ENCODE results near the gene GAS7. TPM values are rescaled to one million over a fixed set of nuclear protein-coding genes. Genes with fewer than 3 reads are reported as not detected.

GAS7 gene
- total RNA-seq (1 to 10 TPM; 1.1 to 5.2 TPM), total RNA-seq (1.5 to 7.0 reads per million in 2 donors)

DNA sequence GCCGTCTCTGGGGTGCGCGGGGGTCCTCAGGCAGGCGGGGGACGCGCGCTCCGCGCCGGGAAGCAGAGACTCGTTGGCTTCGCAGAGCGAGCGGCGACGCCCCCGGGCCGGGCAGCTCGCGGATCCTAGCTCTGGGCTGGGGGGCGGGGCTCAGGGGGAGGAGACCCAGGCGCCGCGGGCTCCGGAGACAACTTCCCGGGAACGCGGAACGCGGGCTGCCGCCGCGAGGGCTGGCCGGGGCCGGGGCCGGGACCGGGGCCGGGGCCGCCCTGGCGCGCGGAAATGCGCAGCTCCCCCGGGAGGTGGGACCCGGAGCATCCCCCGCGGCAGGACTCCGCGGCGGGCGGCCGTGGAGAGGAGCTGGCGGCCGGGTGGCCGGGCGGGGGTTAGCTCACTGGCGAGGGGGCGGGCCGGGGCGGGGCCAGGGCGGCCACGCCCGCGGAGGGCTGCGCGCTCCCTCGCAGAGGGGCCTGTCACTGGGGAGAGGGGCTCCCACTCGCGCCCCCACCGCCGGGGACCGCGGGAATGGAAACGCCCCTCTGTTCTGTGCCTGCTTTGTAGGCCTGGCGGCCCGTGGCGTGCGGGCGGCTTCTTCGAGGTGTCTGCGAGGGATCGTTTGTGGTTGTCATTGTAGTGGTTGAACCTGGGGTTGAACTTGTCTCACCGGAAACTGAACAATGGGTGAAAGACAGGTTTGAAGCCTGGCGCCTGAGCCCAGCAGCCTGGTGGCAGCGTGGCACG is at the start of gene GAS7:
Gene GAS7 (minus strand): TSS at position 98 of the 741 bp plus-strand sequence.
- ATAC-seq = peak; percentile 27
- no peak for DNase-seq
- peaks cover 23% of the 10 kb centered on the region for H3K27me3 Mint-ChIP-seq
- peaks cover 2% of the 10 kb centered on the region for H3K4me1 Mint-ChIP-seq
- peaks cover 2% of the 10 kb centered on the region for H3K36me3 Mint-ChIP-seq (ENCODE audit: low read depth)
- H3K27ac Mint-ChIP-seq = no peak within 1 kb of the TSS
- H3K4me3 Mint-ChIP-seq = peak within 1 kb of the TSS; percentile 60
- no peaks in the 10 kb centered on the region for H3K9me3 ChIP-seq (ENCODE audit: control insufficient read depth, low read length, poor library complexity, severe bottlenecking)

DNA sequence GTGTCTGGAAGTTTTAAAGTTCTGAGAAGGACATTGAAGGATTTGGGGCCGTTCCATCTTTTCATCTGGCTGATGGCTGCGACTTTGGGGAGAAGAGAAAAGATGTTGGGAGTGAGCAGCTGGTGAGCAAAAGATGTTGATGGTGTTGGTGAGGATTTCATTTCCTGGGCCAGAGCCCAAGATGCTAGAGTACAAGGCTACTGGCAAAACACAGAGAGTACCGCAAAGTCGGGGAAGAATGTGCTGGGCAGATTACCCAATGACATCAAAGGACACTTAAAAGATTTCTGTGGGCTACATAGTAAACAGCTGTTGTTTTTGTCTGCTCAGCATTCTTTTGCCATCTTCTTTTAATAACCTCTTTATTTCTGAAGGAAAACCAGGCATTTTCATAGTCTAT is 49.4 kb upstream of the GAS7 start:
- H3K9me3 ChIP-seq (ENCODE audit: control insufficient read depth, low read length, poor library complexity, severe bottlenecking) = no peaks in the 10 kb centered on the region
- Mint-ChIP-seq H3K4me1 (peaks cover 4% of the 10 kb centered on the region), H3K27ac (no peak overlapping the region), H3K4me3 (no peak overlapping the region), H3K27me3 (peaks cover 10% of the 10 kb centered on the region), H3K36me3 (ENCODE audit: low read depth) (no peaks in the 10 kb centered on the region)
- DNase-seq (no peak), ATAC-seq (no peak)

DNA sequence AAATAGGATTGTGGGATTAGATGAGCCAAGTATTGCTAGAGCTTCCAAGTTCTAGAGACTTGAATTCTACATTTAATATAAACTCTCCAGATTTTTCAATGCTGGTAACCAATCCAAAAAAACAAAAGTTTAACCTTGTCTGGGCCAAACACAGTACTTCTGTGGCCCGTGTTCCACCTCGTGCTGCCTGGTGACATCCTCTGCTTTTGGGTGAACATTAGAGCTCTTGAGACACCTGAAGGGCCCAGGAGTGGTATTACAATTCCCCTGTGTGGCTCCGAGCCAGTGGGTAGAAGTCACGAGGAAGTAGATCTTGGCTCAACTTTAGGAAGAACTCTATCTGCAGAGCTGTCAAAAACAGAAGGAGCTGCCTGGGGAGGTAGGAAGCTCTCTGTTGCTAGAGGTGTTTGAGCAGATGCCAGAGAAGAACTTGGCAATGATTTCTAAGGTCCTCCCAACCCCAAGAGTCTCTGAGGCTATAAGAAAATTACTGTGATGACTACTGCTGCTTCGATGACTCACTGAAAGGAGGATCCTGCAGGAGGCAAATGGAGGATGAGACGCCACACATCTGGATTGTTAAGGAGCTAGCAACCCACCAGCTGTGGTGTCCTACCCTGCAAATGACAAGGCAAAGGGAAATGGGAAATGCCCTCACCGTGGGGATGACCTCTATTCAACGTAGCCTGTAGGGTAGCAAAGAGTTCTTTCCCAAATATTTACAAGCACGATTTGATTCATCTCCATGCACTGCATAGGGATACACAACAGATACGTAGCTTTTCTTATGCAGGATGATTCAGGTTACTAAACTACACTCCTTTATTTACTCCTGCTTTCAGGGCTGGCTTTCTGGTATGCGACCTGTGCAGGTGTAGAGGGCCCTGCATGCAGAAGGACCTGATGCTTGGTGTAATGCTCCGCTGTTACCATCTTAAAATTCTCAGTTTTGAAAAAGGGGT is 45.8 kb upstream of the GAS7 start:
- H3K27ac Mint-ChIP-seq = no peak overlapping the region
- peaks cover 4% of the 10 kb centered on the region for H3K27me3 Mint-ChIP-seq
- no peak for DNase-seq
- no peak for ATAC-seq
- H3K9me3 ChIP-seq (ENCODE audit: control insufficient read depth, low read length, poor library complexity, severe bottlenecking) = no peaks in the 10 kb centered on the region
- H3K4me1 Mint-ChIP-seq = no peaks in the 10 kb centered on the region
- no peaks in the 10 kb centered on the region for H3K36me3 Mint-ChIP-seq (ENCODE audit: low read depth)
- H3K4me3 Mint-ChIP-seq = no peak overlapping the region

DNA sequence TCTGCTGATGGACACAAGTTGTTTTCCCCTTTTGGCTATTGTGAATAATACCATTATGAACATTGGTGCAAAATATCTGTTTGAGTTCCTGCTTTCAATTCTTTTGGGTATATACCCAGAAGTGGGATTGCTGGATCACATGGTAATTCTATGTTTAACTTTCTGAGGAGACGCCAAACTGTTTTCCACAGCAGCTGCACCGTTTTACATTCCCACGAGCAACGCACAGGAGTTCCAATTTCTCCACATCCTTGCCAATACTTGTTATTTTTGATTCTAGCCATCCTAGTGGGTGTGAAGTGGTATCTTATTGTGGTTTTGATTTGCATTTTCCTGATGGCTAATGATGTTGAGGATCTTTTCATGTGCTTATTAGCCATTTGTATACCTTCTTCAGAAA is 43.4 kb upstream of the GAS7 start:
- Mint-ChIP-seq H3K36me3 (ENCODE audit: low read depth) (no peaks in the 10 kb centered on the region), H3K4me3 (no peak overlapping the region), H3K27ac (no peak overlapping the region), H3K27me3 (no peaks in the 10 kb centered on the region), H3K4me1 (no peaks in the 10 kb centered on the region)
- no peaks in the 10 kb centered on the region for H3K9me3 ChIP-seq (ENCODE audit: control insufficient read depth, low read length, poor library complexity, severe bottlenecking)
- ATAC-seq = no peak
- no peak for DNase-seq

DNA sequence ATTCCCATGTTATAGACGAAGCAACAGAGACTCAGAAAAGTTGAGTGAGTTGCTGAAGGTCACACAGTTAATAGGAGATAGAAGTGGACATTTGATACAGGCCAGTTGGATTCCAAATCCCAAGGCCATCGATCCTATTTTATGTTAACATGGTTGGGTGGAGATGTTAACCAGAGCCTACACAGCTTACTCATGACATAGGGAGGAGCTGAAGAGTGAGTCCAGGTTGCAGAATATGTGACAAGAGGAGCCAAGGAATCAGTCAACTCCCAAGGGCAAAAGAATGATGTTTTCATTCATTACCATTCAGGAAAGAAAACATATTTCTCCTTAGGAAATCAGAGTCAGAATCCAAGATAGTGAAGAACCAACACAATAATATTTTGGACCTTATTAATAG is 40.3 kb upstream of the GAS7 start:
- Mint-ChIP-seq H3K27me3 (no peaks in the 10 kb centered on the region), H3K4me1 (no peaks in the 10 kb centered on the region), H3K4me3 (no peak overlapping the region), H3K27ac (no peak overlapping the region), H3K36me3 (ENCODE audit: low read depth) (no peaks in the 10 kb centered on the region)
- DNase-seq (no peak), ATAC-seq (no peak)
- H3K9me3 ChIP-seq (ENCODE audit: control insufficient read depth, low read length, poor library complexity, severe bottlenecking) = no peaks in the 10 kb centered on the region

DNA sequence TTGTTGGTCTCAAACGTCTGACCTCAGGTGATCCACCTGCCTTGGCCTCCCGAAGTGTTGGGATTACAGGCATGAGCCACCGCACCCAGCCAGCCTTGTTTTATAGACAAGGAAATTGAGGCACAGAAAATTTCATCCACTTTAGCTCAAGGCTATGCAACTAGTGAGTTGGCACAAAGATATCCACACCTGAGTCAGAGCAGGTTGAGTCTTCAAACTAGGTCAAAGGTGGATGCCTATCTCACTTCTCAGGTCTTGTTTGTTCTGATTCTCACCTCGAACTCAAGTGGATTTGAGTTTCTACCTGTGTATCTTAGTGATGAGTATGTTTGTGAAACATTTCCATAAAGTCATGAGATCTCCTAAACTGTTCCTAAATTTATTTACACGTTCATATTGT is 35.6 kb upstream of the GAS7 start:
- ATAC-seq = no peak
- no peak overlapping the region for H3K27ac Mint-ChIP-seq
- no peaks in the 10 kb centered on the region for H3K4me1 Mint-ChIP-seq
- H3K9me3 ChIP-seq (ENCODE audit: control insufficient read depth, low read length, poor library complexity, severe bottlenecking) = no peaks in the 10 kb centered on the region
- H3K4me3 Mint-ChIP-seq = no peak overlapping the region
- no peaks in the 10 kb centered on the region for H3K36me3 Mint-ChIP-seq (ENCODE audit: low read depth)
- H3K27me3 Mint-ChIP-seq = no peaks in the 10 kb centered on the region
- DNase-seq = no peak

DNA sequence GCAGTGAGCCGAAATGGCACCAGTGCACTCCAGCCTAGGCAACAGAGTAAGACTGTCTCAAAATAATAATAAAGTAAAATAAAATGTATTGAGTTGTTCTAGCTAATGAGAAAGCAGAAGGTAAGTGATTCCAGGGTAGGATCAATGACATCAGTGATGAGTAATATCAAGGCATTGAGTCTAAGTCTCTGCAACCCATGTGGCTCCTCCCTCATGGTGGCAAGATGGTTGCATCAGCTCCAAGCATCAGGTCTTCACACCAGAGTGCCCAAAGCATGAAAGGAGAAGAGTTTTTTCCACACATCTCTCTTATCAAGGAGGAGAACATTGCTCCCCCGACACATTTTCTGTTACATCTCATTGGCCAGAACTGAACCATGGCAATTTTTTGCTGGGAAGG is 34.8 kb upstream of the GAS7 start:
- no peaks in the 10 kb centered on the region for H3K9me3 ChIP-seq (ENCODE audit: control insufficient read depth, low read length, poor library complexity, severe bottlenecking)
- Mint-ChIP-seq H3K27ac (no peak overlapping the region), H3K27me3 (no peaks in the 10 kb centered on the region), H3K36me3 (ENCODE audit: low read depth) (no peaks in the 10 kb centered on the region), H3K4me3 (no peak overlapping the region), H3K4me1 (no peaks in the 10 kb centered on the region)
- no peak for ATAC-seq
- no peak for DNase-seq

DNA sequence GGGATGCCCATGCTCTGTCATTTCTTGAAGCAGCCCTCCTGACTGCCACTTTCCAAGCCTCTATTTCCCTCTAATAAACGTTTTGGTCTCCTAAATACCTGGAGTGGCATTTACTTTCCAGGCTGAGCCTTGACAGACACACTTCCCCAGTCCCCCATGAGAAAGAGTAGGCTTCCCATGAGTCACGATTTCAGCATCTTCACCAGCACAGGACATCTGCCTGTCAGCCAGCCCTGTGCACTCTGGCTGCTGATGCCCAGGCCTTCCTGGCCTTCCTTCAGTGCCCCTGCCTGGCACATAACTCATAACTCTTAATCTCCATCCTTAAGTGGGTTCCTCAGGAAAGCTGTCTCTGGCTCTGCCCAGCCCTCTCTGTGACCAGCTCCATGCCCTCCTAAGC is 30.8 kb upstream of the GAS7 start:
- Mint-ChIP-seq H3K4me3 (no peak overlapping the region), H3K27ac (no peak overlapping the region), H3K36me3 (ENCODE audit: low read depth) (no peaks in the 10 kb centered on the region), H3K27me3 (no peaks in the 10 kb centered on the region), H3K4me1 (no peaks in the 10 kb centered on the region)
- DNase-seq (no peak), ATAC-seq (no peak)
- no peaks in the 10 kb centered on the region for H3K9me3 ChIP-seq (ENCODE audit: control insufficient read depth, low read length, poor library complexity, severe bottlenecking)

DNA sequence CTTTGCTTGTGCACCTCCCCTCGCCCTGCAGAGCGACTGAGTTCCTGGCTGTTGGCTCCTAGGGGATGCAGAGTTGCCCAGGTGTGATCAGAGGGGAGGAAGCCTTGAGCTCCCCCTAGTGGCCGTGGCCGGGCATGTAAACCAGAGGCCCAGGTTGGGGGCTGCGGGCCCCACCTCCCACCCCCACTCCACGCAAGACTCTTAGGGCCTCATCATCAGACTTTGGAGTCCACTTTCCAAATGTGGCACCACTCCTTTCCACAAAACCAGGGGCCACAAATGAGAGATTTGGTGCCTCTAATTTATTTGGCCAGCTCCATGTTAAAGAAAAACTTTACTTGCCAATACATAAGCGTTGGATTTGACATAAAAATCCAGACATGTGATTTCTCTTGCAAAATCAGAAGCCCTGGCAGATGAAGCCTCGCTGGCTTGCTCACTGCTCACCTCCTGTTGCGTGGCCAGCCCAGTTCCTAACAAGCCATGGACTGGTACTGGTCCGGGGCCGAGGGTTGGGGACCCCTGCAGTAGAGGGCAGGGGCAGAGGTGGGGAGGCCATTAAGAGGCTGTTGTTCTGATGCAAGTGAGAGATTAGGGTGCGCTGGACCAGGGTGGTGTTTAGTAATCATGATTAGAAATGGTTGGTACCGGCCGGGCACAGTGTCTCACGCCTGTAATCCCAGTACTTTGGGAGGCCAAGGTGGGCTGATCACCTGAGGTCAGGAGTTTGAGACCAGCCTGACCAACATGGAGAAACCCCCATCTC is 28.7 kb upstream of the GAS7 start:
- Mint-ChIP-seq H3K27ac (no peak overlapping the region), H3K4me3 (no peak overlapping the region), H3K4me1 (no peaks in the 10 kb centered on the region), H3K36me3 (ENCODE audit: low read depth) (no peaks in the 10 kb centered on the region), H3K27me3 (no peaks in the 10 kb centered on the region)
- H3K9me3 ChIP-seq (ENCODE audit: control insufficient read depth, low read length, poor library complexity, severe bottlenecking) = no peaks in the 10 kb centered on the region
- ATAC-seq (no peak), DNase-seq (peak in 1 of 3 donors; percentile 14)

DNA sequence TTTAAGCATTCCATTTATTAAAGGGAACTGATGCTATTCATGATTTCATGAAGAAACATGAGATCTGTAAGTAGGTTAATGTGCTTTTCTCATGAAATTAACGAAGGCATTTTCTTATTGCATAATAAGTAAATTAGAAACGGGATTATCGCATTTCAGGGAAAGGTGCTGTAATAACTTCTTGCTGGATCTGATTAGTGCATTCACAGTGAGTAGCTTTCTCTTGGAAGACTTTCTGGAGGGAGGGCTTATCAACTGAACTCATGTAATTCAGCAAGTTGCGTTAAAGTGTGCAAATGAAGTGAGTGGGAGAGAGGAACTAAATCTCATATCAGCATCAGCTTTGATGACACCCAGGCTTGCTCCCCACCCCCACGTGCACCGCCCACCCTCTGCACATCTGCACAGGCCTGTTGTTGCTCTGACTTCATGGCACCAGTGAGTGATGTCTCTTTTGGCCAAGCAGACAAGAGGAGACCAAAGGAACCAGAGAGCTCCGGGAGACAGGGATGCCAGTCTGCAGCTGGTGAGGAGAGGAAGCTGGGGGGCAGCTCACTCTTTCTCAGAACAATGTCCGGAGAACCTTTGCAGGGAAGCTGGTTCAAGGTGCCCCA is 26.3 kb upstream of the GAS7 start:
- DNase-seq (no peak), ATAC-seq (no peak)
- Mint-ChIP-seq H3K4me1 (no peaks in the 10 kb centered on the region), H3K27ac (no peak overlapping the region), H3K36me3 (ENCODE audit: low read depth) (no peaks in the 10 kb centered on the region), H3K27me3 (no peaks in the 10 kb centered on the region), H3K4me3 (no peak overlapping the region)
- no peaks in the 10 kb centered on the region for H3K9me3 ChIP-seq (ENCODE audit: control insufficient read depth, low read length, poor library complexity, severe bottlenecking)

DNA sequence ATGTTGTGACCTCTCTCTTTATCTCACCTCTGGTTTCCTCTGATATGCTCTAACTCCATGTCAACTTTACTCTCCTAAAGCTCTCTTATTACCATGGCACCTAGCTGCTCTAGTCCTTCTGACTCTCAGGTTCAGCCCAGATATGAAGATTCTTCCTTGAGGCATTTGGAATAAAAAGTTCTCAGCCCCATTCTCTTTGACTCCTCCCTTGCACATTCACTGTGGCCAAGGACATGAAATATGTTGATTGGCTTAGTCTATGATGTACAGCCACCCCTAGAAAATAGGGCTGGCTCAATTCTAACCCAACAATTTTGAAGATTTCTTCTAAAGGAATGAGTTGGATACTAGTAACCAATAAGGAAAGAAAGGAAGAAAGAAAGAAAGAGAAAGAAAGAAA is 20.8 kb upstream of the GAS7 start:
- ATAC-seq (no peak), DNase-seq (no peak)
- no peak overlapping the region for H3K4me3 Mint-ChIP-seq
- H3K27me3 Mint-ChIP-seq = no peaks in the 10 kb centered on the region
- H3K36me3 Mint-ChIP-seq (ENCODE audit: low read depth) = no peaks in the 10 kb centered on the region
- H3K27ac Mint-ChIP-seq = no peak overlapping the region
- H3K4me1 Mint-ChIP-seq = no peaks in the 10 kb centered on the region
- H3K9me3 ChIP-seq (ENCODE audit: control insufficient read depth, low read length, poor library complexity, severe bottlenecking) = no peaks in the 10 kb centered on the region

DNA sequence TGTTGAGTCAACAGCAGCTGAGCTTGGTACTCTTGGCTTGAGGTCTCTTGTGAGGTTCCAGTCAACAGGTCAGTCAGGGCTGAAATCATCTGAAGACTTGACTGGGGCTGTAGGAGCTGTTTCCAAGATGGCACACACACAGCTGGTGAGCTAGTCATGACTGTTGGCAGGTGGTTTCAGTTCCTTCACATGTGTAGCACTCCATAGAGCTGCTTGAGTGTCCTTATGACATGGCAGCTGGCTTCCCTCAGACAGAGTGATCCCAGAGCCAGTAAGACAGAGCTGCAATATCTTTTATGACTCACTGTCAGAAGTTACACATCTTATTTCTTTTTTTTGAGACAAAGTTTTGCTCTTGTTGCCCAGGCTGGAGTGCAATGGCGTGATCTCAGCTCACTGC is 19.5 kb upstream of the GAS7 start:
- Mint-ChIP-seq H3K27ac (no peak overlapping the region), H3K27me3 (no peaks in the 10 kb centered on the region), H3K4me1 (no peaks in the 10 kb centered on the region), H3K36me3 (ENCODE audit: low read depth) (no peaks in the 10 kb centered on the region), H3K4me3 (no peak overlapping the region)
- no peak for DNase-seq
- ATAC-seq = no peak
- no peaks in the 10 kb centered on the region for H3K9me3 ChIP-seq (ENCODE audit: control insufficient read depth, low read length, poor library complexity, severe bottlenecking)
